GM19467 (cell line): Measurements from ENCODE around the gene MIER1.
"Not testable (repeated sequence)": the region's sequence is repeated elsewhere in the genome, so short reads cannot be mapped to it uniquely, and the experiment has no call there.

ENCODE experiments used
- ATAC-seq: cut with Tn5 transposase; IDR thresholded peaks from one replicate; pipeline ENCODE4 v1.9.1; 2021; ENCODE audit warnings: mild to moderate bottlenecking, moderate library complexity; ENCODE audit not compliant: unreplicated experiment

Gene MIER1

DNA sequence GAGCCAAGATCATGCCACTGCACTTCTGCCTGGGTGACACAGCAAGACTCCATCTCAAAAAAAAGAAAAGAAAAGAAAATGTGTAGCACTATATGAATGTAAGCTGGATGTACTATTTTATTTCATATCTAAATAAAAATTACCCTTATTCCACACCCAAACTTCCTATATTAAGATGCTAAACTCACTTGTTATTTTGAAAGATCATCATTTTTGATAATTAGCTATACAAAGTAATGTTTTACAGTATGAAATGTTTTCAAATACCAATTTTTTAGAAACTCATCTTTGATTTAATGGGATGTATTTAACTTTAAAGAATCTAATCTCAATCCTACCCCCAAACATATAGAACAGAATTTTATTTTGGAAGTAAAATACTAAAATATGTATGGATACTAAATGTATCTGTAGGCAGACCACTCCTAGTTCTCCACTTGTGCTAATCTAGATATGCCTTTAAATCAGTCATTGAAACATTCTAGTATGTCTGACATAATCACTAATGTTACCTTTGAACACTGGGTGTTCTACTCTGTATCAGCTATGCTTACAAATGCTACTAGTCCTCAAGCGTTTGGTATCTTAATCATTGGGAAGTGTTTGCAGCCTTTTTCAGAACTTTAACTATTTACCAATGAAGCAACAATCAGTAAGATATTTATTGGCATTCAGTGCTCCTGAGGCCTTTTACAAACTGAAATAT, 12.9 kb downstream of the MIER1 start:
- no peak for ATAC-seq

DNA sequence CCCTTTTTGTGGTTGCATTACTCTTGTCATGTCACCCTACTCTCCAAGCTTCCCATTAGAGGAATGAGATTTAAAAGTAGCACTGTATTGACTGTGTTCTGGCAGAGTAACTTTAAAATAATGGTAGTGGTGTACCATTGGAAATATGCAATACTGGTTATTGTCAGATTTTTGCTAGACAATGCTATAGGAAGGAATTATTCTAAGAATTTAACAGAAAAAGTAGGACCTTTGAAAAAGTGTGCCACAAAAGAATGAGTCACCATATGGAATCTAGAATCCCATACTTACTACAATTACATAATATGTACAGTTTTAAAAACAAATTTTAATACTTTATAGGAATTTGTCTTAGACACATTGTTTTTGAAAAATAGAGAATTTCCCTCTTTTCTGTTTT, 13.8 kb downstream of the MIER1 start:
- ATAC-seq: no peak

DNA sequence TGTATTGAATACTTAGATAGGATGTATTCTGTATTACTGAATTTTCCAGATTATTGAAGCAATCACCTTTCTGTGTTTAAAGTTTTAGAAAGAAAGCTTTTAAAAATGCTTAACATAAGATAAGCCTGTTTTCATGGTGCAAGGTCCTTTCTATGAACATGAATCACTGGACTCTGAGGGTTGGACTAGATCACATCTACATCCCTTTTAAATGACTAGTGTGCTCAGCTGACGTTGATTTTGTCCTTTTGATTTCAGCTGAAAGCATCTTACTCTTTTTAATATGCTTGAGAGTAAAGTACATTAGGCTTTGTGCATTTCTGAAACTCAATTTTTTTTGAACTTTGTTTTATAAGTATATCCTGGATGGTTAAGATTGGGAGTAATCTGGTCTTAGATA, 16.2 kb downstream of the MIER1 start:
- no peak for ATAC-seq

DNA sequence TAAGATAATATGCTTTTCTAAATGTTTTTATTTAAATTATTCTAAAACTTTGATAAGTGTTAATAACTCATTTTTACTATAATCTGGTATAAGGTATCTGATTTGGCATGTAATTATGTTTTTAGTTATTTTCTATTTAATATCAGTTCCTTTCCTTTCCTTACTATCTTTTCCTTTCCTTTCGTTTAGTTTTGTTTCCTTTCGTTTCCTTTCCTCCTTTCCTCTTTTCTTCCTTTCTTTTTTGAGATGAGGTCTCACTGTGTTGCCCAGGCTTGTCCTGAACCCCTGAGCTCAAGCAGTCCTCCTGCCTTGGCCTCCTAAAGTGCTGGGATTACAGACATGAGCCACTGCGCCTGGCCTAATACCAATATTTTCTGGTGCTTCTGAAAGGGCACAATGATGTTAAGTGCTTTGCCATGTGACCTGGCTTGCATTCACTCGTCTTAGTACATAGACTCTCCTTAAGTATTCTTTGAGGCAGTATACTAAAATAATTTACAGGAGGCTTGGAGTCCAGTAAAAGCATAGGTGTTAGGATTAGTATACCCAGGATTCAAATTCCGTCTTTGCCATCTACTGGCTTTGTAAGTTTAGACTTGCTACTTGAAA, 18.7 kb downstream of the MIER1 start:
- ATAC-seq: no peak

DNA sequence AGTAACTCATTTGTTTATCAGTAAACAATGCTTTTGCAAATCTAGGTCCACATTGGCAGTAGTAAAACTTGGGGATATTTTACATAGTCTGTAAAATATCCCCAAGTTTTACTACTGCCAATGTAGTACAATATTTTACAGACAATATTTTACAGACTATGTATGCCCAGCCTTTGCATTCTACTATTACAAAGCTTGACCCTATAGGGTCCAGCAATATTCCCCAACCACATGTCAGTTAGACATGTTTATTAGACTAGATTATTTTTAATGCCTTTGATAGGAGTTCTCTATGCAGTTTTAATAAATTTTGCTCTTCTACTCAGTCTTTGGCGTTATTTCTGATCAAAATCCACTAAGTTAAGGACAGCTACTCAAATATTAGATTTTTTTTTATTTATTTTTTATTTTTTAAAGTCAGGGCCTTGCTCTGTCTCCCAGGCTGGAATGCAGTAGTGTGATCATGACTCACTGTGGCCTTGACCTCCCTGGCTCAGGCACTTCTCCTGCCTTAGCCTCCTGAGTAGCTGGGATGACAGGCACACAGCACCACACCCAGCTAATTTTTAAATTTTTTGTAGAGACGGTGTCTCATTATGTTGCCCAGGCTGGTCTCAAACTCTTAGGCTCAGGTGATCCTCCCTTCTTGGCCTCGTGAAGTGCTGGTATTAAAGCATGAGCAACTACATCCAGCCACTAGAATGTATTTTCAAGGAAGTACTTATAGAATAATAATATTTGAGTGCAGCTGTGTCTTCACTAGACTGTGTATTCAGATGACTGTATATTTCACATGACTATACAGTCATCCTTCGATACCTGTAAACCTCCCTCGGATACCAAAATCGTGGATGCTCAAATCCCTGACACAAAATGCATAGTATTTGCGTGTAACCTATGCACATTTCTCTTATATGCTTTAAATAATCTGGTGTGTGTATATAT, 19.8 kb downstream of the MIER1 start:
- ATAC-seq: no peak

DNA sequence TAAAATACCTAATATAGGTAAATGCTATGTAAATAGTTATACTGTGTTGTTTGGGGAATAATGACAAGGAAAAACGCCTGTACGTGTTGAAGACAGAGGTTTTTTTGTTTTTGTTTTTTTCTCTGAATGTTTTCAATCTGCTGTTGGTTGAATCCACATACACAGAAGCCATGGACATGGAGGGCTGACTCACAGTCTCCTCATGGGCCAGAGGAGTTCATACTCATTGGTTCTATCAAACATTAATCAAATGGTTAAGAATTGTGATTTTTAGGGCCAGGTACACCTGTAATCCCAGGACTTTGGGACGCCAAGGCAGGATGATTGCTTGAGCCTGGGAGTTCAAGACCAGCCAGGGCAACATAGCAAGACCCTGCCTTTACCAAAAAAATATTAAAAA, 20.5 kb downstream of the MIER1 start:
- ATAC-seq: no peak

DNA sequence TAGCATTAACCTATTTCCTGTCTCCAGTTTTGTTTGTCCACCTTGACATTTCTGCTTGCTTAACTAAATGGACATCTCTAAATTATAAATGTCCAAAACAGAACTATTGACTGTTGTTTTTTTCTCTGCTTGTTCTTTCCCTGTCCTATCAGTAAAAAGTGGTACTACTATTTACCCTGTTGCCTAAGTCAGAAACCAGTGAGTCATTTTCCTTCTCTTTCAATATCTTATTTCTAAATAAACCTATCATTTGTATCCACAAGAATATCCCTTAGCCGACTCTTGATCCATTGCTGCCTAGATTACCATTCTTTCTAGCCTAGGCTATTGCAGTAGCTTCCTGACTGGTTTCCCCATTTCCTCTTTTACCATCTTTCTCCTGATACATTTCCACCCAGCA, 22.5 kb downstream of the MIER1 start:
- no peak for ATAC-seq

DNA sequence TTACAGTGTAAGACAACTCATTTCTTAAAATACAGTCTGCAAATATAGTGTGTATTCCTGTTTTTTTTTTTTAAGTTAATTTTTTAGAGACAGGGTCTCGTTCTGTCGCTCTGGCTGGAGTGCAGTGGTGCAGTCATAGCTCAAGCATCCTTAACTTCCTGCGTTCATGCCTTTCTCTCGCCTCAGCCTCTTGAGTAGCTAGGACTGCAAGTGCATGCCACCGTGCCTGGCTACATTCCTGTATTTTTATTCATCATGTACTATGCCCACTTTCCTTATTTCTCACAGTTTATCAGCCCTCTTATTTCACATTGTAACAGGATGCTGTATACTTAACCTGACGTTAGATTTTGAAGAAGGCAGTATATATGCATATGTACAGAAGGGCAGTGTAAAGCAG, 26.7 kb downstream of the MIER1 start:
- ATAC-seq: no peak

DNA sequence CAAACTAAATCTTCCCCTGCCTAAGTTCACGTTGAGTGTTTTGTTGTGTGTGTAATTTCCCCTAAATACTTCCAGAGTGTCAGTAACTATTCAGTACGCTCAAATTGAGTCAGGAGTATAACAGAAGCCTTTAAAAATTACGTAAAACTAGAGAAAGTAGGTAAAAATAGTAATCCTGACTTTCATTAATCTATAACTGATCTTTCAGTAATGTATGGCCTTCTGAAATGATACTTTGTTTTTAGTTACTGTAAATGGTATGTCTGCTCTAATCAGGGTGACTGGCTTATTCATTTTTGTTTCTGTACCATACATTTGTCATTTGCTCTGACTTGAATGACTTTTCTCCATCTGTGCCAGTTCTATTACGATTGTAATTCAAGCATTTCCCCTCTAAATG, 29.4 kb downstream of the MIER1 start:
- peak; percentile 82 for ATAC-seq

DNA sequence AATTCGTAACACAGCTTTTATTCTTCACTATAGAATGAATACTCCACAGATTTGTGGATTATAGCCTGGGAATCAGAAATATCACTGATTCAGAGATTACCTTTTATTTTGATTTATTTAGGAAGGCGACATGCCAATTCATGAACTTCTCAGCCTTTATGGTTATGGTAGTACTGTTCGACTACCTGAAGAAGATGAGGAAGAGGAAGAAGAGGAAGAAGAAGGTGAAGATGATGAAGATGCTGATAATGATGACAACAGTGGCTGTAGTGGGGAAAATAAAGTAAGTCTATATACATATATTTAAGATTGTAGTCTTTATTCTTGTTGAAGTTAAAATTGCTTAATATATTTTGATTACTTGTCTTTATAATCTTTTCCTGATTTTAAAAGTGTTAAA, 33.1 kb downstream of the MIER1 start:
- ATAC-seq: no peak

DNA sequence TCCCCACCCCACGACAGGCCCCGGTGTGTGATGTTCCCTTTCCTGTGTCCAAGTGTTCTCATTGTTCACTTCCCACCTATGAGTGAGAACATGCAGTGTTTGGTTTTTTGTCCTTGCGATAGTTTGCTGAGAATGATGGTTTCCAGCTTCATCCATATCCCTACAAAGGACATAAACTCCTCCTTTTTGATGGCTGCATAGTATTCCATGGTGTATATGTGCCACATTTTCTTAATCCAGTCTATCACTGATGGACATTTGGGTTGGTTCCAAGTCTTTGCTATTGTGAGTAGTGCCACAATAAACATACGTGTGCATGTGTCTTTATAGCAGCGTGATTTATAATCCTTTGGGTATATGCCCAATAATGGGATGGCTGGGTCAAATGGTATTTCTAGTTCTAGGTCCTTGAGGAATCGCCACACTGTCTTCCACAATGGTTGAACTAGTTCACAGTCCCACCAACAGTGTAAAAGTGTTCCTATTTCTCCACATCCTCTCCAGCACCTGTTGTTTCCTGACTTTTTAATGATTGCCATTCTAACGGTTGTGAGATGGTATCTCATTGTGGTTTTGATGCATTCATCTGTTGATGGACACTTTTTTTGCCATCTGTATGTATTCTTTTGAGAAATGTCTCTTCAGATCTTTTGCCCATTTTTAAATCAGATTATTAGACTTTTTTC, 41.5 kb downstream of the MIER1 start:
- not testable (repeated sequence) for ATAC-seq

DNA sequence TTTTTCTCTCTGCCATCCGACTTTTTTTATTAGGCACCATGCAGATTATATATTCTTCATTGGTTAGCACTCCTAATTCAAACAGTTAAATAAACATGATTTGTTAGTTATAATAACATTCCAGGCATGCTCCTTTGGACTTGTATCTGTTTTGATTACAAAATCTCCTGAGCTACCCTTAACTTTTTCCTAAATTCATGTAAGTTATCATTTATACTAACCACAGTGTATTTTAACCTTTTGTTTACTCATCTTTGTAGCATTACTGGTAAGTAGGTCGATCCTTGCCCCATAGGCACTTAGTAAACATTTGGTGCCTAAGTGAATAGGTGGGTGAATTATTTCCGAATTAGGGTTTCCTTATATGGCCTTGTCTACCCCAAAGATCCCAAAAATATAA, 43.8 kb downstream of the MIER1 start:
- ATAC-seq: no peak

DNA sequence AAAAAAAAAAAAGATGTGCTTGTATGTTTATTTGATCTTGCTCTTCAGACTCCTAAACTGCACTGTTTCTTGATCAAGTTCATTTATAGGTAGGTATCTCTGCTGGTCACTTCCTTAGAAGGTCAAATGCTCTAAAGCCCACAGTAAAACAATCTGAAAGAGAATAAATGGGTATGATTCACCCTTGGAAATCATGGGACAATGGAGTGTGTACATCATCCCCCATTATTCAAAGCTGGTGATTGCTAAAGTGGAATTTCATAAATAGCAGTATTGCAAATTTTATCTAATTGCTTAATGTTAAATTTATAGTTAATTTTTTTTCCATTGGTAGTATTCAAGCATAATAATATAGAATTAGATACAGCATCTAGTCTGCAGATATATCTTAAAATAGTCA, 53.4 kb downstream of the MIER1 start:
- ATAC-seq: no peak

DNA sequence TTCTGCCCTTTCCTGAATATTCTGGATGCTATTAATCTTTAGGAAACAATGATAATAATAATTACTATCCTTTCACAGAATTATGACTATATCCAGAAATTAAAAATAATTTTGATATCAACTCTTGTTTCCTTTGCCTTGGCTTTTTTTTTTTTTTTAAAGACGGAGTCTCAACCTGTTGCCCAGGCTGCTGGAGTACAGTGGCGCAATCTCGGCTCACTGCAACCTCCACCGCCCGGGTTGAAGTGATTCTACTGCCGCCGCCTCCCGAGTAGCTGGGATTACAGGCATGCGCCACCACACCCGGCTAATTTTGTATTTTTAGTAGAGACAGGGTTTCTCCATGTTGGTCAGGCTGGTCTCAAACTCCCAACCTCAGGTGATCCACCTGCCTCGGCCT, 54.8 kb downstream of the MIER1 start:
- ATAC-seq: not testable (repeated sequence)

DNA sequence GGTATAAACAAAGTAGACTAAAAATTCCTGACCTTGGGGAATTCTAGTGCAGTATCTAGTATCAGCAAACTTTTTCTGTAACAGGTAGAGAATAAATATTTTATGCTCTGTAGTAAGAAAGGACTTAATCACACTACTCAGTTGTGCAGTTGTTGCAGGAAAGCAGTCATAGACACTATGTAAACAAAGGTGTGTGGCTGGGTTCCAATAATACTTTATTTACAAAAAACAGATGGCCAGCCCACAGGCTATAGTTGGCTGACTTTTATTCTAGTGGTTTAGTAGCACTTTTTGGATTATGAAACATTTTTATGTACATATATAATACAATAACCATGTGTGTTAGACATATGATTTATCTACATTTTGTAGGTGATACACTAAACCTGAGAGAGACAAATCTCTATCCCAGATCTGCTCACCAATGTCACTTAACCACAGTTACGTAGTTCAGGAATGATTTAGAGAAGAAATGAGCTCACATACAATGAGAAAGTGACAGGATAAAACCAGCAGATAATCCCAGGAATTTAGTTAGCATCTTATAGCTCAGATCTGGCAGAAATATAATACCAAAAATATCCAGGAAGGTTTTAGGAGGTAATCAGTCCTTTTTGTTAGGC, 56.1 kb downstream of the MIER1 start:
- ATAC-seq: no peak

DNA sequence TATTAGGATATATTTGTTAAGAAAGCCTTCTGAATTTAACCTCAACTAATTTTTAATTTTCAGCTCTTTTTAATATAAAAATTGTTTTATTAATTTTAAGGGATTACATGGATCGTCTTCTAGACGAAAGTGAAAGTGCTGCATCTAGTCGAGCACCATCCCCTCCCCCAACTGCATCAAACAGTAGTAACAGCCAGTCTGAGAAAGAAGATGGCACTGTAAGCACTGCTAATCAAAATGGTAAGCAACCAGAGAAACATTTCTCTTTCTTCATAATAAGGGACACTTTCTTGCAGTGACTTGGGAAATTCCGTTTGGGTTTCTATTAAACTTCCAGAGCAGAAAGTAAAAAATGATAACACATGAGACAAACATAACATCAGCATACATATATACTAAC, 56.9 kb downstream of the MIER1 start:
- ATAC-seq: no peak

DNA sequence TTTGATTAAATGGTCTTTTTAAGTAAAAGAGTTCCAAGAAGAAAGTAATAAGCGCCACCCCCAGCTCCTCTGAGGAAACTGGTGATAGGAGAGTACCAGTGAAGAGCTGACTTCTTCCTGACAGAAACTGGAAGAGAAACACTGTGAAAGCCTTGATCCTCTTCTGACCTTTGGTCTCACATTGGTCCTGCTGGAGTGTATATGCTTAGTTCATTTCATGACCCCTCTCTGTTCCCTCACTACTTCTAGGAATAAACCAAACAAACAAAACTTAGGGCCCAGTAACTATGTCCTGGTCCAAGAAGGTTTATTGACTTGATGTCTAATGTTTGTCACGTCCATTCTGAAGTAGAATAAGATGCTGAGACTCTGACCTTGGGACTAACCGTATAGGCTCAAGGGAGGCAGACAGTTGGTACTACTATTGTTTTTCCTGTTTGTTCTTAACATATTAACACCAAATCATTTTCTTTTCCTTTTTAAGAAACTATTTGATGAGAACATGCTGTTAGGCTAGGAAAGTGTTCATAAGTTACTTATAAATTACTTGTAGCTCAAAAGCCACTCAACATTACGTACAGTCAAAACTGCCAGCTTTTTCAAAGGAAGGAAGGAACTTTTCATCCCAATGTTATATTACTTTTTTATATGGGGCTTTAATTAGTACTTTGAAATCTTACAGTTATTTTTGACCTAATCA, 57.9 kb downstream of the MIER1 start:
- peak; percentile 59 for ATAC-seq

DNA sequence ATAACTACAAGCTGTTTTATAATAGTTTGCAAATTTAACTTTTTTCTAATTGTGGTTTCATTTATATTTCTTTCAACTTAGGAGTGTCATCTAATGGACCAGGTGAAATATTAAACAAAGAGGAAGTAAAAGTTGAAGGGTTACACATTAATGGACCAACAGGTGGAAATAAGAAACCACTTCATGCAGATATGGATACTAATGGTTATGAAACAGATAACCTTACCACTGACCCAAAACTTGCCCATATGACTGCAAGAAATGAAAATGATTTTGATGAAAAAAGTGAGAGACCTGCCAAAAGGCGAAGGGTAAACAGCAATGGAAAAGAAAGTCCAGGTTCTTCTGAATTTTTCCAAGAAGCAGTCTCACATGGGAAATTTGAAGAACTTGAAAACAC, 59.7 kb downstream of the MIER1 start:
- peak; percentile 82 for ATAC-seq

DNA sequence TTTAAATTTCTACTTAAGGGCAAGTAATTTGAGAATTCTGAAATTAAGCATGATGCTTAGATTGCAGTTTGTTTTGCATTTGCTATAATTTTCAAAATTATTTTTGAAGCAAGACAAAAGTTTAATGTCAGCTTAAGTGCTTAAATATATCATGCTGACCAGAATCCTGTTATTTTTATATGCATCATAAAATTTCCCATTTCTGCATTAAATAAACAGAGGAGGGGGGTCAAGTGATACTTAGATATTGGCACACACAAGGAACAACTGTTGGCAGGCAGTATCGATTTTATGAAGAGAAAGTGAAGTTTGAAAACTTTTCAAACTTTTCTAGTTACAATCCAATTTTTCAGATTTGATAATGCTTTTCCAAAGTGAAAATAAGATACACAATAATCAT, 61.0 kb downstream of the MIER1 start:
- no peak for ATAC-seq

DNA sequence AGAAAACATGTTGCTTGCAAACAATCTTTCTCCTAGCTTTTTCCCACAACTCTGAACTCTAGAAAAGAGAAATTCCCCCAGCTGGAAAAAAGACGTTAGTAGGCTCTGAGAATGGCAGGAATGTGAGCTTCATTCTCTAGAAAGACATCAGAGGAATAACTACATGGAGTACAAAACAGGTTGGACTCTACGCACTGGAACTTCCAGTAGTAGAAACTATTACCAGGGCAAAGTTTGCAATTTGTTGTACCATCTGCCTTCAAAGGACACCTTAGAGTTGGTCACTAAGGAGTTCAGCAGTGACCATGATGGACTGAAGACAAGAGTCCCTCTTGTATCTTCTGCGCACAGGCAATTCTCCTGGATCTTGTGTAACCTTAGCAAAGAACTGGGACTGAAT, 68.3 kb downstream of the MIER1 start:
- no peak for ATAC-seq
